ENCODE results near the gene XRCC3. TPM values are rescaled to one million over a fixed set of nuclear protein-coding genes. Genes with fewer than 3 reads are reported as not detected.

The XRCC3 gene
- total and polyA plus RNA-seq, 10 of the 15 experiments (the other 5 are each of a cell fraction or from before 2014, with no cell fraction given), result 0.37 to 52.0 (median 26.8) TPM

- peak; percentile 42 for TF ChIP-seq SKIL (IDR thresholded peaks at IDR 0.05; ENCODE audit: low read depth, poor library complexity, severe bottlenecking)
- no peak for TF ChIP-seq IKZF2 (IDR thresholded peaks at IDR 0.05)
- TF ChIP-seq CTCF (IDR thresholded peaks at IDR 0.05 in 2 of 3, conservative IDR thresholded peaks at IDR 0.05 in 1 of 3; ENCODE audit: control insufficient read depth in 2 of 3, extremely low read depth in 1 of 3, insufficient read depth in 1 of 3, low read depth in 3 of 3, low read length in 3 of 3), result no peak
- TF ChIP-seq CHD4 (IDR thresholded peaks at IDR 0.05), result no peak
- TF ChIP-seq ASH2L (IDR thresholded peaks at IDR 0.05; ENCODE audit: borderline replicate concordance, low read depth), result no peak
- peak; percentile 96 for TF ChIP-seq DPF2 (IDR thresholded peaks at IDR 0.05)
- TF ChIP-seq CHD1 (IDR thresholded peaks at IDR 0.05; ENCODE audit: low read depth, low read length), result no peak
- no peak for TF ChIP-seq RCOR1 (conservative IDR thresholded peaks at IDR 0.05; ENCODE audit: low read depth, low read length)
- TF ChIP-seq BCL11A (IDR thresholded peaks at IDR 0.05; ENCODE audit: low read depth, low read length), result no peak
- TF ChIP-seq EP300 (IDR thresholded peaks at IDR 0.05; ENCODE audit: borderline replicate concordance in 1 of 2, control insufficient read depth in 1 of 2, low read depth in 2 of 2, low read length in 2 of 2), result no peak
- no peak for TF ChIP-seq ATF3 (IDR thresholded peaks at IDR 0.05; ENCODE audit: borderline replicate concordance, extremely low read depth, low read depth, low read length)
- TF ChIP-seq STAT3 (IDR thresholded peaks at IDR 0.05; ENCODE audit: low read depth, low read length), result no peak
- TF ChIP-seq RB1 (IDR thresholded peaks at IDR 0.05; ENCODE audit: borderline replicate concordance), result peak; percentile 92
Observed at GRCh38 chr14:103715052-103716000, at the start of gene XRCC3, which contains the start of gene ZFYVE21 (continued).
